ENCODE measurements around the gene ESRRG.

GRCh38 chr1:216710055-216710454 is 13.2 kb downstream of the ESRRG start:
- TF ChIP-seq CTCF (IDR thresholded peaks at IDR 0.05): no peak
- no peak for TF ChIP-seq POLR2A (IDR thresholded peaks at IDR 0.05)

Data from esophagus squamous epithelium (tissue), 4 donors.